DMS 273 (cell line): ENCODE measurements around the gene BLOC1S5.
A peak's percentile ranks its signal among the peaks of the same experiment; 100 is the strongest.

Source experiments
- DNase-seq: peaks from one replicate; lab custom pipeline; 2025; ENCODE audit not compliant: unreplicated experiment; lab: John Stamatoyannopoulos, UW

Gene BLOC1S5

DNA sequence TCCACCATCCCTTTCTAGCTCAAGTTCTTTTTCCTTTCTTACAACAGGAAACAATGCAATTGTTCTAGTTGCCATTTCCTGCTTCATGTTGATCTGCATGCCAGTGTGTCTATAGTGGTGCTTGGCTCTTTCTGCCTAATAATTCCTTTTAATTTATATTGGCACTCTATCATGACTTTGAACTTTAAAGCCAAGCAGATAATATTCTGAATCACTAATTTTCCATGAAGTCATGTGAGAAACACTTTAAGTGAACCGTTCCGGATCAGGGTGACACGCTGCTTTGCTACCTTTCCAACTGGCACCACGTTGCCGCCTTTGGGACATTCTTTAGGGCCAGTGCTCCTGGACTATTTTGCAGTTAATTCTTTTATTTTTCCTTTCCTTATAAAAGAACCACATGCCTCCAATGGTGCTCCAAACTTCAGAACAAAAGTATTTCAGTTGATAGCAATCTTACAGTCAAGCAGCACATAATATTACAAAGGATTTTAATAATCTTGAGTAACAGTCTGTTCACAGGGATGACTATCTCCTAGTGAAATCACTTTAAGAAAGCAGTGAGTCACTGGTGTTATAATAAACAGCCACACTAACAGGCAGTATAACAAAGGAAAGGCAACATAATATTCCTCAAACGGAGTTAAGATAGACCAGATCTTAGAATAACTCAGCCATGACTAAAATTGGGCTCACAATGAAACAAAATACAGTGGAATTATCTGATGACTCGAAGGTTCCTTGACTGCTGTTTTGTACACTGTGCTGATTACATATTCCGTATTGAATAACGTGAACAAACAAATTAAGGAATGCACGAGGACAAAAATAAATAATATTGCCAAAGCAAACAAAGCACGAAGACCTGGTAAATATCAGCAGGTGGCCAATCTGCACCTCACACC is 19.0 kb upstream of the BLOC1S5 start:
- no peak for DNase-seq

- no peak for DNase-seq
Measured at GRCh38 chr6:8082572-8082953, 18.4 kb upstream of the BLOC1S5 start.

DNA sequence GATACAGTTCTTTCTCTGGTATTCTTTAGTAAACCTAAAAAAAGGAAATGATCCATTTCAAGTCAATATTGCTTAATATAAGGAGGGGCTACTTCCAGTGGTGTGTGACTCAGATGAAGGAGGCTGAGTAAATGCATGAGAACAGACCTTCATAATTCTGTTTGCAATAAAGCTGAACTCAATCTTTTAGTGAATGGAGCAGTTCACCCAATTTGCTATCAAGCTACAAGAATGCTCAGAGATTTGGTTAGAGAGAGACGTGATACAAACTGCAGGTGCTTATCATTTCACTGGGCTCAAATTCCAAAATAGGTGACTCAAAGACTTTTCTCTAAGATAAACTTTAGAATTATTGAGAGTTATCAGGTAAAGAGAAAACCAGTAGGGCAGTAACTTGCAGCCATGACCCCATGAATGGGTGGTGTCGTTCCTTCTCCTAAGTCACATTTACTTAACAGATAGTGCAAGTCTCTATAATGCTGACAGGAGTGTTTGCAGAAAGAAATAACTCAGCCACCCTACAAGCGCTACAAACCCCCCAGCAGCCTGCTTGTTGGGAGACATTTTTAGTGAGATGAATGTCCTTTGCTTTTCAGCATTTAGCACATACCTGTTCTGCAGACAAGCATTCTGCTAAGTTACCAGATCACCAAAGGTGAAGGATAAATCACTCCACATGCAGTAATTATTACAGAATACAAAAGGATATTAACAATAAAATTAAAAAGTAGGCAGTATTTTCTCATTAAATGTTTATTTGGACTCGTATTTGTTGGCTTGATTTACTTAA is 16.4 kb upstream of the BLOC1S5 start:
- DNase-seq, result no peak

- DNase-seq, result no peak
Measured at GRCh38 chr6:8079126-8079525, 14.9 kb upstream of the BLOC1S5 start.

GRCh38 chr6:8077991-8078390 is 13.8 kb upstream of the BLOC1S5 start:
- no peak for DNase-seq

- no peak for DNase-seq
Measured at GRCh38 chr6:8075704-8076103, 11.5 kb upstream of the BLOC1S5 start.

GRCh38 chr6:8075185-8075584 is 11.0 kb upstream of the BLOC1S5 start:
- no peak for DNase-seq

- DNase-seq, result no peak
Measured at GRCh38 chr6:8074213-8074612, 10.0 kb upstream of the BLOC1S5 start.

DNA sequence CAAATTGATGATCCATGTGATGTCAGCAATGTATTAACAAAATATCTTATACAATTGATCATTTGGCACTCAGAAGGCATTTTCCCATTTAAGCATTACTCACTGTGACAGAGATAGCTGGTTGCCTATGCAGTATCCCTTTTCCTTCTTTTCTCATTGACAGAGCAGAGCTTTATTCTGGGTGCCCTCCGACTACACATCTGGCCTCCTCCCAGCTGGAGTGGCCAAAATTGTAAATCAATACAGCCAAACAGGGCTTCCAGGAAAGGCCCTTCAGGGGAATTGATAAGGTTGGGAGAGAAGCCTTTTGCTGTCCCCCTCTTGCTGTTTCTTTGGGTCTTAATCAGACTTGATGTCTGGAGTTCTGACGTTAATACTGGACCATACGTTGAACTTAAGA is 9.6 kb upstream of the BLOC1S5 start:
- no peak for DNase-seq

- DNase-seq, result no peak
Measured at GRCh38 chr6:8070718-8071117, 6.5 kb upstream of the BLOC1S5 start.

DNA sequence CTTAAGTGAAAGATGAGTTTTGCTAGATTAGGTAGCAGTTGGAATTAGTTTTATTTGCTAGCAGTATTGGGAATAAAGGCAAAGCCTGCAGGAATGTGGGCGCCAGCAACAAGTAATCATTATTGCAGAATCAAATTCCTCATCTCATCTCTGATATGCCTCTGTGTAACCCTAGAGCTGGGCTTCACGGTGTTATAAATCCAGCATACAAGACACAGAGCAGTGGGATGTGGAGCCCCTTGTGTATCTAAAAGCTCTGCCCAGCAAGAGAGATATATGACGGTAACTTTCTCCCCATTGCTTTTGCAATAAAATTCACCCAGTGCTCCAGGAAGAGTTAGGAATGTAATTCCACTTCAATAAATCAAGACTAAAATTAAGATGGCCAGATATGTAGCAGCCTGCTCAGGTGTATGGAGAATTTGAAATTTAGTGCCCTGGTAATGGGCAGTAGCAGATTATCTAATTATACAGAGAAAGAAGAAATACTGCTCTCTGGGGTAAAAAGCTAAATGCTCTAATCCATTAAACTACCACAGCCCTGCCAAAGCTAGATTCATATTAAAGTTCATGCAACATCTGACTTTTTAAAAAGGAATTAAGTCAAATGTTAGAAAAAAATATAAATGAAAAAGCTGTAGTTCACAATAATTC is 5.6 kb upstream of the BLOC1S5 start:
- no peak for DNase-seq

DNA sequence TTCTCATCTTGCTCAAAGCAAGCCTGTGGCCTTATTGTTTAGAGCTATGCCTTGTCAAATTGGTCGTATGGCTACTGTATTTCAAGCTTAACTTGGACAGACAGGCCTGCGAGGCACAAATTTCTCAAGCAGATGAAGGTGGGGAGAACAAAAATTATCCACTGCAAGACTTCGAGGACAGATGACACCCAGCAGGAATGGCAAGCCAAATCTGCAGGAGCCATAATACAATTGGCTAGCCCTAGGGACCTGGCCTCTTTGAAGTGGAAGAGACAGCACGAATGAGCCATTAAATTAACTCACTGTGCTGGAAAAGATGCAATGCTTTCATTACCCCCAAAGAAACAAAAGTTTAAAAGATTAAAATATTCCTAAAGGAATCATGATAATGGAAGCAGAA is 5.0 kb upstream of the BLOC1S5 start:
- no peak for DNase-seq

GRCh38 chr6:8066108-8066507 is 1.9 kb upstream of the BLOC1S5 start:
- DNase-seq, result no peak

DNA sequence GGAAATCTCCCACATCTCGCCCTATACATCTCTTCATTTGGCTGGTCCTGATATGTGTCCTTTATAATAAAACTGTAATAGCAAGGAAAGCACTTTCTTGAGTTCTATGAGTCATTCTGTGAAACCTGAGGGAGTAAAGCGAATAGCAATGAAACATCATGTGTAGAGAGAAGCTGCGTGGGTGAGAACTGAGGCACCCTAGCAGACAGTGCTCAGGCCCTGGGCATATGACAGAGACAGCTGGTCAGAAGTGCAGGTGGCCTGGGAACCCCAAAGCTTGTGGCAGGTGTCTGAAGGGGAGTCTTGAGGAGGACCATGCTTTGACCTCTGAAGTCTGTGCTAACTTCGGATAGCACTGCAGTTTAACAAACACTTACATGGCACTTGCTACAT is 1.3 kb upstream of the BLOC1S5 start:
- DNase-seq, result no peak

- DNase-seq, result peak; percentile 26
Measured at GRCh38 chr6:8064638-8065518, 689 bp upstream of the BLOC1S5 start.

DNA sequence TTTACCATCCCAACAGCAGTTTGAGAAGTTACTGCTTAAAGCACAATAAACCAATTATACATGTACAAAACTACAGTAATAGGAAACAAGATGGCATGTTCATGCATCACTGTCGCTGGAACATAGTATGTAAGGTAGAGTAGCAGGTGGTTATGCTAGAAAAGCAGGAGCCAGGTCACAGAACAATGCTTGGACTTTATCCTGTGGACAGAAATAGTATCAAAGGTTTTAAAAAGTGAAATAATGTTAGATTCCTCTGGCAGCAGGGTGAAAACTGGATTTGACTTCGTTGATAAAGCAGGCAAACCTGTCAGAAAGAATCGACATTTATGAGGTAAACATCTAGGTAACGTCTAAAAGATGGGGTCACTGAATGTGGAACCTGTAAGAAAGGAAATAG is 2.5 kb downstream of the BLOC1S5 start:
- DNase-seq, result no peak

DNA sequence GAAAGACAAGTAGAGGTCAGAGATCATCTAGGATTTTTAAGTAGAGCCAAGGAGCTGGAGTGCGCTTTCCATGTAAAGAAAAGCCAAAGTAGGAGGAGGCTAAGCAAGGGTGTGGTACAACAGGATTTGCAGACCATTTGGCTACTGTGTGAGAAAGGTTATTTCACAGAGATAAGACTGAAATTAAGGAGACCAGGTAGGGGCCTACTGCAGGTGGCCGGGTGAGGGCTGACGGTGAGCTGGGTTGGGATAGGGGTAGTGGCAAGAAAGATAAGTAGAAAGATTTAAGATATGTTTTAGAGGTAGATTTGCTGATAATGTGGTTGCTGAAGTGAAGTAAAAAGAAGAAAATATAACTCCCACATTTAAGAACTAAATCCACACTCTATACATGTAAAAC is 3.8 kb downstream of the BLOC1S5 start:
- DNase-seq, result no peak

DNA sequence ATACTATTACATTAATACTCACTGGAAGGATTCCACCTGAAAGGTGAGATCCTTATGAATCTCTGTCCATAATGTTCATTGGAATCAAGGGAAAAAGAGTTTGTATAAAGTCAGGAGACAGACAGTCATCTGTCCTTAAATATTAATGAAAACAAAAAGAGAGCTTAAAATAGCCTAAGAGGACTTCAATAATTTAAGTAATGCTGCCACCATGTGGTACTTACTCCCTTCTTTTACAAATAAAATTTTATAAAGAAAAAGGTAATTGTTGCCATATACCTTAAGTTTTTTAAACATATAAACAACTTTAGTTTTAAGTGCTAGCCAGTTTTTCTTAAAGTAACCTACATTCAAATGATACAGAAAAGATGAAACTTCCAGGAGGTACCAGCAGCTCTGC is 5.1 kb downstream of the BLOC1S5 start:
- DNase-seq, result peak; percentile 42

GRCh38 chr6:8057793-8058192 is 6.4 kb downstream of the BLOC1S5 start:
- DNase-seq, result no peak

DNA sequence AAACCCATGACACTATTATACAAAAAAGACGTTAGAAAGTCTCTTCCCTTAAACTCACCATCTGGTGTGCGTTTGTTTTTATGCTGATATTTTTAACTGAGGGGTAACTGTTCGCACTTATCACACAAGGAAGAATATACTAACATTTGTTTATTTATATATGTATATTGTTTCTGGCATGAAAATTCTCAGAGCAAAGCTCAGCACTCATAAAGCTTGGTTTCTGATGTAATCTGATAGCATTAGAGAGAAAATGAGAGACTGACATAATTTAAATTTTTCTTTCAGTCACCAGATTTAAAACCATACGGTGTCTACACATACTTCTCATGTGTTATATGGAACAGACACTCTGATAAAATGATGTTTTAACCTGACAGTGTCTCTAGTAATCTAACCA is 6.9 kb downstream of the BLOC1S5 start:
- DNase-seq, result no peak

- no peak for DNase-seq
Measured at GRCh38 chr6:8054276-8054675, 9.9 kb downstream of the BLOC1S5 start.
